ENCODE measurements around the gene PGM2. TPM values are rescaled to one million over a fixed set of nuclear protein-coding genes. Genes with fewer than 3 reads are reported as not detected.
A peak's percentile ranks its signal among the peaks of the same experiment; 100 is the strongest.

Gene PGM2
- total RNA-seq, 1 donor from 2014 or later: 37.6 TPM

GRCh38 chr4:37797923-37798322 is 28.6 kb upstream of the PGM2 start:
- Mint-ChIP-seq H3K27me3 (no peaks in the 10 kb centered on the region), H3K4me3 (no peak overlapping the region), H3K9me3 (no peaks in the 10 kb centered on the region), H3K27ac (no peak overlapping the region), H3K36me3 (no peaks in the 10 kb centered on the region), H3K4me1 (ENCODE audit: unreplicated experiment) (peaks cover 25% of the 10 kb centered on the region)
- TF ChIP-seq, protein P1, sequence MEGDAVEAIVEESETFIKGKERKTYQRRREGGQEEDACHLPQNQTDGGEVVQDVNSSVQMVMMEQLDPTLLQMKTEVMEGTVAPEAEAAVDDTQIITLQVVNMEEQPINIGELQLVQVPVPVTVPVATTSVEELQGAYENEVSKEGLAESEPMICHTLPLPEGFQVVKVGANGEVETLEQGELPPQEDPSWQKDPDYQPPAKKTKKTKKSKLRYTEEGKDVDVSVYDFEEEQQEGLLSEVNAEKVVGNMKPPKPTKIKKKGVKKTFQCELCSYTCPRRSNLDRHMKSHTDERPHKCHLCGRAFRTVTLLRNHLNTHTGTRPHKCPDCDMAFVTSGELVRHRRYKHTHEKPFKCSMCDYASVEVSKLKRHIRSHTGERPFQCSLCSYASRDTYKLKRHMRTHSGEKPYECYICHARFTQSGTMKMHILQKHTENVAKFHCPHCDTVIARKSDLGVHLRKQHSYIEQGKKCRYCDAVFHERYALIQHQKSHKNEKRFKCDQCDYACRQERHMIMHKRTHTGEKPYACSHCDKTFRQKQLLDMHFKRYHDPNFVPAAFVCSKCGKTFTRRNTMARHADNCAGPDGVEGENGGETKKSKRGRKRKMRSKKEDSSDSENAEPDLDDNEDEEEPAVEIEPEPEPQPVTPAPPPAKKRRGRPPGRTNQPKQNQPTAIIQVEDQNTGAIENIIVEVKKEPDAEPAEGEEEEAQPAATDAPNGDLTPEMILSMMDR (conservative IDR thresholded peaks at IDR 0.05): no peak
- DNase-seq (ENCODE audit: extremely low spot score, unreplicated experiment): no peak

DNA sequence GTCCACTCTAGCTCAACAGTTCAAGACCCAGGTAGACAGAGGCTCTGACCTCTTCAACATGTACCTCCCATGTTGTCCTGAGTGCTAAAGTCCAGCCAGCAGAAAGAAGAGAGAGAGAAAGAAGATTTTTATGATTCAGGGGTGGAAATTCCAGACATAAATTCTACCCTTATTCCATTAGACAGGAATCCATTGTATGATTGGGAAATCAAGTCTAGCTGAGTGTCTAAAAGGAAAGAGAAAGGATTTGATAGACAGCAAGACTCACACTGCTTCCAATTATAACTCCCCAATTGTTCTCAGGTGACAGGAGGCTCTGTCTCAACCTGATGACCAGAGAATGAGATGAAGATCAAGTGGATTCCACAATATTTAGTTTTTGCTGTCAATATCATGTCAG is 27.9 kb upstream of the PGM2 start:
- Mint-ChIP-seq H3K27me3 (no peaks in the 10 kb centered on the region), H3K27ac (no peak overlapping the region), H3K36me3 (no peaks in the 10 kb centered on the region), H3K4me3 (no peak overlapping the region), H3K4me1 (ENCODE audit: unreplicated experiment) (peaks cover 25% of the 10 kb centered on the region), H3K9me3 (no peaks in the 10 kb centered on the region)
- TF ChIP-seq, protein P1 (conservative IDR thresholded peaks at IDR 0.05): no peak
- no peak for DNase-seq (ENCODE audit: extremely low spot score, unreplicated experiment)

DNA sequence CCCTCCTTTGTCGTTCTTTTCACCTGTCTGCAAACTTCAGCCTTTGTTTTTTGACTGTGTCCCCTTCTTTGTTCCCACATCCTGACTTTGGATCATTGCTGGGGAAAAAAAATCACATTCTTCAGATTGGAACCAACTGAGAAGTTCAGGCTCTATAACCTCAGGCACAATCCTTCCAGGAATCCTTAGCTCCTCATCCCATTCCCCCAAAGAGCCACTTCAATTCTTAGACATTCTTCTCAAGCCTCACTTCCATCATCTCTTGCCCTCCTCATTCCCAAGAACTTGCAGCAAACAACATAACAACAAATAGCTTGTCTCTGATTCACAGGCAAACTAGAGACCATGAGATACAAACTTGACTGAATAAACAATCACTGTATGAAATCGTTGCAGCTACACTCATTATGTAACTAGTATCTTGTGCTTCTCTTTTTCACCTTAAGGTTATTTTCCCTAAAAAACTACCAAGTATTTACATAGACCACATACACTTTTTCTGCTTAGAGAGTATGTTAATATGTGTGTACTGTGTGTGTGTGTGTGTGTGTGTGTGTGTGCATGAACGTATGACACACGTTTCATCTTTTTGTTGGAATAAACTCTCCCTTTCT is 26.4 kb upstream of the PGM2 start:
- Mint-ChIP-seq H3K9me3 (no peaks in the 10 kb centered on the region), H3K27ac (no peak overlapping the region), H3K4me1 (ENCODE audit: unreplicated experiment) (peaks cover 25% of the 10 kb centered on the region), H3K36me3 (no peaks in the 10 kb centered on the region), H3K27me3 (no peaks in the 10 kb centered on the region), H3K4me3 (no peak overlapping the region)
- DNase-seq (ENCODE audit: extremely low spot score, unreplicated experiment): no peak
- TF ChIP-seq, protein P1 (conservative IDR thresholded peaks at IDR 0.05): no peak

- Mint-ChIP-seq H3K4me1 (ENCODE audit: unreplicated experiment) (peaks cover 15% of the 10 kb centered on the region), H3K36me3 (no peaks in the 10 kb centered on the region), H3K4me3 (no peak overlapping the region), H3K9me3 (no peaks in the 10 kb centered on the region), H3K27ac (peak overlapping the region; percentile 6), H3K27me3 (no peaks in the 10 kb centered on the region)
- no peak for DNase-seq (ENCODE audit: extremely low spot score, unreplicated experiment)
- TF ChIP-seq, protein P1 (conservative IDR thresholded peaks at IDR 0.05): peak; percentile 78
Measured at GRCh38 chr4:37802068-37802666, 24.3 kb upstream of the PGM2 start.

DNA sequence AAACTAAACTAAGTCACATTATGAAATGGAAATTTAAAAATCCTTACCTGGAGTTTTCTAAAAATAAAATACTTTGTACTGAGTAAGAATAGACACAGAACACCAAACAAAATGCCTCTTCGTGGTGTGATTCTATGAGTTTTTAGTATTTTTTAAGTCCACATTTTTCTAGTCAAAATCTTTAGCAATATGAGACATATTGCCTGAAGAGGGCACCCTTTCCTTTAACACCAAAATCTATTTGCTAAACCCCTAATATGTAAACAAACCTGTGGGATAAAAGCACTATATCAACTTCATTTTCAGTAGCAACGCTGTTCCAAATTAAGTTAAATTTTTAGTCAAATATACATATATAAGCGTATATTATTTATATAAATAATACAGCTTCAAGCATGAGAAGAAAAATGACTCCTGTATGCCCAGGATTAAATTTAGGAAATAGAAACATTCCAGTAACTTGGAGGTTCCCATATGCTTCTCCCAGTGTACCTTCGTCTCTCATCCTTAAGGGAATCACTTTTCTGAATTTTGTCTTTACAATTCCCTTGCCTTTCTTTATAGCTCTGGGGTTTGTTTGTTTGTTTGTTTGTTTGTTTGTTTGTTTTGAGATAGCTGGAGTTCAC is 23.0 kb upstream of the PGM2 start:
- no peak for DNase-seq (ENCODE audit: extremely low spot score, unreplicated experiment)
- TF ChIP-seq, protein P1 (conservative IDR thresholded peaks at IDR 0.05): peak; percentile 77
- Mint-ChIP-seq H3K36me3 (no peaks in the 10 kb centered on the region), H3K9me3 (no peaks in the 10 kb centered on the region), H3K27ac (no peak overlapping the region), H3K27me3 (no peaks in the 10 kb centered on the region), H3K4me1 (ENCODE audit: unreplicated experiment) (peaks cover 9% of the 10 kb centered on the region), H3K4me3 (no peak overlapping the region)
